HG03175 (cell line): Measurements from ENCODE around the gene MICU1.
A peak's percentile ranks its signal among the peaks of the same experiment; 100 is the strongest.
"Not testable (repeated sequence)": the region's sequence is repeated elsewhere in the genome, so short reads cannot be mapped to it uniquely, and the experiment has no call there.

Source experiments
- ATAC-seq: cut with Tn5 transposase; IDR thresholded peaks from one replicate; pipeline ENCODE4 v1.9.1; 2021; ENCODE audit warnings: mild to moderate bottlenecking, moderate library complexity; ENCODE audit not compliant: unreplicated experiment

The MICU1 gene, protein sequence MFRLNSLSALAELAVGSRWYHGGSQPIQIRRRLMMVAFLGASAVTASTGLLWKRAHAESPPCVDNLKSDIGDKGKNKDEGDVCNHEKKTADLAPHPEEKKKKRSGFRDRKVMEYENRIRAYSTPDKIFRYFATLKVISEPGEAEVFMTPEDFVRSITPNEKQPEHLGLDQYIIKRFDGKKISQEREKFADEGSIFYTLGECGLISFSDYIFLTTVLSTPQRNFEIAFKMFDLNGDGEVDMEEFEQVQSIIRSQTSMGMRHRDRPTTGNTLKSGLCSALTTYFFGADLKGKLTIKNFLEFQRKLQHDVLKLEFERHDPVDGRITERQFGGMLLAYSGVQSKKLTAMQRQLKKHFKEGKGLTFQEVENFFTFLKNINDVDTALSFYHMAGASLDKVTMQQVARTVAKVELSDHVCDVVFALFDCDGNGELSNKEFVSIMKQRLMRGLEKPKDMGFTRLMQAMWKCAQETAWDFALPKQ

DNA sequence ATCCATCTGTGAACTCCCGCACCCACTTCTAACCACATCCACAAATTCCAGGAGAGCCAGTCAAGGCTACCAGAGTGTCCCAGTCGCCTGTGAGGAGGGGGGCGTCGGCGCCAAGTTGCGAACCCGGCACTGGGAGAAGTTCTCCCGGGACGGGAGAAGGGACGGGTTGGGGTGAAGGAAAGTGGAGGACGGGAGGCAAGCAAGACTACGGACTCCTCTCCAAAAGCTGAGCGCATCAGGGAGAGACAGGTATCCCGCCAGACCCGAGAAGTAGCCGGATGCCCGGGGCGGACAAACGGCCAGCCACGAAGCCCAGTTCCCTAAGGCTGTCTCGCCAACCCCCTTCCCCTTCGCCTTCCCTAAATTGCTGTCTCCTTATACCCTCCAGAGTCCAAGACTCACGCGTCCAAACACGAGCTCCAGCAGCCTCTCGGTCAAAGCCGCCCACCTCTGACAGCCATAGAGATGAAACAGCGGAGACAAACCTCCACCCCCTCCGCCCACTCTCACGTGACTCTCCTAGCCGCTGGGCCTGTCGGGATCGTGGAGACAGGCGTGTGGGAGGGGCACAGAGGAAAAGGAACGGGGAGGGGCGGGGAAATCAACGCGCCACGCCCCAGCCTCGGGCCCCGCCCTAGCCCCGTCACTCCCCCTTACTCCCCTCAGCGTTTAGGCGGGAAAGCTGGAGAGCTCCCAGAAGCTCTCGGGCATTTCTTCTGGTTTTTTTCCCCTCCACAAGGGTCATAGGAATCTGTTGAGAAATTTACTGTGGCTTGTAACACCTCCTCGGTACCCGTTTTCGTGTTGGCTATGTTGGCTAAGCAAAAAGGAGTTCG is at the start of gene MICU1:
Gene MICU1, minus strand, starts transcription at position 472 of the 836 bp plus-strand sequence. CDS start 59,286 bp downstream, outside the sequence.
- ATAC-seq = peak; percentile 99

DNA sequence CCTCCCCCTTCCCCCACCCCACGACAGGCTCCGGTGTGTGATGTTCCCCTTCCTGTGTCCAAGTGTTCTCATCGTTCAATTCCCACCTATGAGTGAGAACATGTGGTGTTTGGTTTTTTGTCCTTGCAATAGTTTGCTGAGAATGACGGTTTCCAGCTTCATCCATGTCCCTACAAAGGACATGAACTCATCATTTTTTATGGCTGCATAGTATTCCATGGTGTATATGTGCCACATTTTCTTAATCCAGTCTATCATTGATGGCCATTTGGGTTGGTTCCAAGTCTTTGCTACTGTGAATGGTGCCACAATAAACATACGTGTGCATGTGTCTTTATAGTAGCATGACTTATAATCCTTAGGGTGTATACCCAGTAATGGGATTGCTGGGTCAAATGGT is 48.3 kb upstream of the MICU1 start:
- not testable (repeated sequence) for ATAC-seq

DNA sequence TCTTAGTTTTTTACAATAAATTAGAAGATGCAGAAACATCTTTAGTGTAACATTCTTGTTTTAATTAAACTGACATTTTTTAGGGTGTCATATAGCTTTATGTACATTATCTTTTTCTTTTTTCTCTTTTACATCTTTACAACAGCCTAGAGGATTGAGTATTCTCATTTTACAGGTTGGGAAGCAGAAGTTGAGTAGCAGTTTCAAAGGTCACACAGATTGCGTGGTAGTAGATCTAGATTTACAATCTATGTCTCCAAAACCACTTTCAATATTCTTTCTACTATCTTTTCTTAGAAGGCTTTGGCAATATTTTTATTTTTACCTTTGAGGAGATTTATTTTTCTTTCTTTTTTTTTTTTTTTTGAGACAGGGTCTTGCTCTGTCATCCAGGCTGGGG is 47.4 kb upstream of the MICU1 start:
- ATAC-seq = no peak

DNA sequence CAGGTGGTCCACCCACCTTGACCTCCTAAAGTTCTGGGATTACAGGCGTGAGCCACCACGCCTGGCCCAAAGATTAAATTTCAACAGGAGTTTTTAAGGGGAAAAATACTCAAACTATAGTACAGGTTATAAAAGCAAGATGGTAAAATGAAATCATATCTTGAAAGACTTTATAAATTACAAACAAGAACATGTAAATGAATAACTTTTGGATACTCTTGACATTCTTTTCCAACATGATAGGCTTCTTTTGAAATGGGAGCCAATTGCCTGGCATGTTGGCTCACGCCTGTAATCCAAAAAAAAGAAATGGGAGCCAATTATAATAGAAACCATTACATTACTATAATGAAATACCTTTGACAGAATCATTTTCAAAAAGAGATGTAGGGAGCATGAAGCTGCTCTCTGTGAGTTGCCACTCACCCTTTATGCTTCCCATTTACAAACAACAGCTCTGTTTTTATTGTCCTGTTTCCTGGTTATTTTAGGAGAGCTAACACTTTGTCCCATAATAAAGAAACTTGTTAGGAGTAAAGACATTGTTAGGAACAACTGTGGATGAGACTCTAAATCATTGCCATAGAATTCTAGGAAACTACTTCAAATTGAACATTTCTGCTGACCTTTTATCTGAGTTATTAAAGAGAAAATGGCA is 41.5 kb upstream of the MICU1 start:
- ATAC-seq = no peak

DNA sequence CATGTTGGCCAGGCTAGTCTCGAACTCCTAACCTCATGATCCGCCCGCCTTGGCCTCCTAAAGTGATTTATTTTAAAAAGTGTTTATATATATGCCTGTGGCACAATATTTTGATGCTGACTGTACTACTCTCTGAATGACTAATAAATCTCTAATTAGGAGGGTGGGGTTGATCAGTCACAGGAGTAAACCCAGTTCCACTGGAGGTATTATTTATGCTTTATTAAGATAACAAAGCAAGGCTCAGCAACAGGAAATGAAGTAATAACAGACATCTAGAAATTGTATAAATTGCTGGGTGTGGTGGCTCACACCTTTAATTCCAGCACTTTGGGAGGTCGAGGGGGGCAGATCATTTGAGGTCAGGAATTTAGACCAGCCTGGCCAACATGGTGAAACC is 40.0 kb upstream of the MICU1 start:
- ATAC-seq = no peak

DNA sequence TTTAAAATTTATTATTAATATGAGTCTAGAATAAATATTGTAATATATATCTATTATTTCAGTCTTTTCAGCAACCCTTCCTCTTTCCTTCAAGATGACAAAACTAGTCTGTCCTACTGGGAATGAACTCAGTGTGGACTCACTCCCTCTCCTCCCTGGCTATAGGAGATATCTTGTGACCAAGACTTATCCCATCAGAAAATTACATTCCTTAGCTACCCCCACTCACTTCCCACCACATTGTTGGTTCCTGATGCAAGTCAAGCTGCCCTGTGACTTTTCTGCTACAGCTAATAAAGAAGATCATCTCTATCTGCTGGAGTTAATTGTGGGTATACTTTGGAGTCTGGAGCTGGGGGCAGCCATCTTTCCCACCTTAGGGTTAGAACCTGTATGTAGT is 38.1 kb upstream of the MICU1 start:
- no peak for ATAC-seq

DNA sequence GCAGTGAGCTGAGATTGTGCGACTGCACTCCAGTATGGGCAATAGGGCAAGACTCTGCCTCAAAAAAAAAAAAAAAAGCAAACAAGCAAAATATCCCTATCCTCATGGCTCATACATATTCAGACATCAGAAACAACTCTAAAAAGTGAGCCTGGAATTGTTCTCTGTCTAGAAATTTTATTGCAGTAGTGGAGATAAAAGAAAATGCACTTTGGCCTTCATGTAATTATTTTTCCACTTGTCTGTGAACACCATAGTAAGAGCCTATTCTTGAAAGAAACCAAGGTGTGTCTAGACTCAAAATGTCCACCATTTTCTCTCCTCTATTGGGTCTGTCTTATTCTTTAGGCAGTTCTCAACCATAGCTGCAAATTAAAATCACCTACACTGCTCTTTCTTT is 35.6 kb upstream of the MICU1 start:
- ATAC-seq = no peak

DNA sequence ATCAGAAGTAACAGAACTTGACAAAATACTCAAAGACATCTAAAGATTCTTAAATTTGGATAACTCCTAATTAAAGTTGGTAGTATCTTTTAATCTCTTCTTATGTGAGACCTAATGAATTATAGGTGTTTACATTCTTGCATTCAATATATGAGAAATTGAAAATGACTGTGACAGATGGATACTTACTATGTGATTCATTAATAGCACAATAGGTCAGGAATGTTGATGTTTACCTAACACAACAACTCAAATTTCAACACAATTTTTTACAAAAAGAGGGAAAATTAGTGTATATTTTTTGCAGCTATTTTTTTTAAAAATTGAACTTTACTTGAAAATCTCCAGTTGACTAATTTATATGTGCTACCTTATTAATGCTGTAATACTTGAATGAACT is 34.3 kb upstream of the MICU1 start:
- ATAC-seq = no peak

DNA sequence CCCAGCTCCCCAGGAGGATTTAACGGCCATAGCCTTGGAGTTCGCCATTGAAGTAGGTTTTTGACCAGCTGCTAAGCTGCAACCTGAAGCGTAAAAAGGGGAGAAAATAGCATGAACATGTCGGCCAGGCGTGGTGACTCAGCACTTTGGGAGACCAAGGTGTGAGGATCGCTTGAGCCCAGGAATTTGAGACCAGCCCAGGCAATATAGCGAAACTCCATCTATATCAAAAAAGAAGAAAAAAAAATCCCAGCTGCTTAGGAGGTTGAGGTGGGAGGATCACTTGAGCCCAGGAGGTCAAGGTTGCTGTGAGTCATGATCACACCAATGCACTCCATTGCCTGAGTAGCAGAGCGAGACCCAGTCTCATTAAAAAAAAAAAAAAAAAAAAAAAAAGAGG is 33.8 kb upstream of the MICU1 start:
- ATAC-seq = no peak

DNA sequence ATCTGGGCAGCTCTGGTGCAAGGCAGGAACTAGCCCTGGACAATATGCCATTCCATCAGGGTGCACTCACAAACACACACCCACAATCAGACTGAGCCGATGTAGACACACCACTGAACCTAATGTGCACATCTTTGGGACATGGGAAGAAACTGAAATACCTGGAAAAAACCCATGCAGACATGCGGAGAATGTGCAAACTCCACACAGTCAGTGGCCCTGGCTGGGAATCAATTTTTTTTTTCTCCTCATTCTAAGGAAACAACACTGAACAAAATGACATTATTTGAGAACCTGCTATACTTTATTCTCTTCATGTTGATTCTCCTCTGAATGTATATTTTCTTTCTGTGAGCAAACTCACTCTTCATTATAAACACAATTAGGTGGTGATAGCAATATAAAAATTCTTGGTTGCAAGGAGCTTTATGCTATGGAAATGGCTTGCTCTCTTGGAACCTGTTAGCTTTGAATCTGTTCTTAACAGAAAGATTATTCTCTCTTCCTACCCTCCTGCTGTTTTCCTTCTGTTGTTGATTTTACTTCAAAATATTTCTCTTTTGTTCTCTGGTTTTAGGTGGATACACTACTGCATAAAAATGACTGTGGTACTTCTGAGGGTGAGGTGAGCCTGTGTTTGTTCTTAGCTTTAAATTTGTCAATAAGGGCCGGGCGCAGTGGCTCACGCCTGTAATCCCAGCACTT is 33.0 kb upstream of the MICU1 start:
- no peak for ATAC-seq

DNA sequence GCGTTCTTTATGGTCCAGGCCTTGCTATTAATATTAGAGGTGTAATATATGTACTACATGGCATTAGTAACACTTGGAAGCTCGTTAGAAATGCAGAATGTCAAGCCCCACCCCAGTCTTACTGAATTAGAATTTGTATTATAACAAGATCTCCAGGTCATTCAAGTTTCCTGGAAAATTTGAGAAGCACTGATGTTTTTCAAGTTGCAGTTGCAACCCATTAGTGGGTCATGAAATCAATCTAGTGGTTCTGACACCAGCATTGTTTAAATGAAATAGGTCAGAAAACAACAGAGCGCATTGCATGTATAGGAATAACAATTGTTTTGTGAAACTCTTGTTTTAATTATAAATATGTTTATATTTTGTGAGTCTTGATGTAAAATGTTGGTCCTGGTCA is 28.8 kb upstream of the MICU1 start:
- ATAC-seq = no peak

DNA sequence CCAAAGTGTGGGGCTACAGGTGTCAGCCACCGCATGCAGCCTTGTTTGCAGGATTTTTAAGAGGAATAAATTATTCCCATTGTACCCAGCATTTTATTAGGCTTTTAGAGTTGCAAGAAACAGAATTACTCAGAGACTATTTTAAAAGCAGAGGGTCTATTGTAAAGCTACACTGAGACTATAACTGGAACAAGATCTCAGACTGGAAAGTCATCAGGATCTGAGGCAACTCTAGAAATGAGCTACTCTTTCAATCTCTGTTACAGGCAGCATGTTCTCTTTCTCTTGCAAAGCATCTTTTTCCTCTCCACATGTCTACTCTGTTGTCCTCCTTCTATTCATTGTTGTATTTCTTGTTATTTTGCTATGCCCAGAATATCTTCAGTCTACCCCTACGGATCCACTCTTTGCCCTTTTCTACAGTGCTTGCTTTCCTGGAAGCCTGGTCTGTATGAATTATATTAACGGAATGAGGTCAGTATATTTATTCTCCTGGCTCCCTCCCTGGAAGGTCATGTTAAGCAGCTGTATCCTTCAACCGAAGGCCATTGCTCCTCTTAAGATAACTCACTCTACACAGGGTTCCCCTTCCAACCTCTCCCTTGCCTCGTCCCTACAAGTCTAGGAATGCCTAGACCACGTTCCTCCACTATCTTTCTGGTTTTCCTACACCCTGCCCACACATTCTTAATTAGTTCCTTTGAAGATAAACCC is 27.7 kb upstream of the MICU1 start:
- ATAC-seq = no peak

DNA sequence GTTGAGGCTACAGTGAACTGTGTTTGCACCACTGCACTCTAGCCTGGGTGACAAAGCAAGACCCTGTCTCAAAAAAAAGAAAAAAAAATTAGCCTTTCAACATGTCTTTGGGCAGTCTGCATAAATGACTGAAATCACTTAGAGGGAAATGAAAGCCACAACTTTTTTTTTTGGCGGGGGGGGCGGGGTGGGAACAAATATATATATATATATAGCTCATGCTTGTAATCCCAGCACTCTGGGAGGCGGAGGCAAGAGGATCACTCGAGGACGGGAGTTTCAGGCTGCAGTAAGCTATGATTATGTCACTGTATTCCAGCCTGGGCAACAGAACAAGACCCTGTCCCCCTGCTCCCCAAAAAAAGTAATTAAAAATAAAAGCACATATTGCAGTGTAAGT is 23.4 kb upstream of the MICU1 start:
- ATAC-seq = no peak

DNA sequence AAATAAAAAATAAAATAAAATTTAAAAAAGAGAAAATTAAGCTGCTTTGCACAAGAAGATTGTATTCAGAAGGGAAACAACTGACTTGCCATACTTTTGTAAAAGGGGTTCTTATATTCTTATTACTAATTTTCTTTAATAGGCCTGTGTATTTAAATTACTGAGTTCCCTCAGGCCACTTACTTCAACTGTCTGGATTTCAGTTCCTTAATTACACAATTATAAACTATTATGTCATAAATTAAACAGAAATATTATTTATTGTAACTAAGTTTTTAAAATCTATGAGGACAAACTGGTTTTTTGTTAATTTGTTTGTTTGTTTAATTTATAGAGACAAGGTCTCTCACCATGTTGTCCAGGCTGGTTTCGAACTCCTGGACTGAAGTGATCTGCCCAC is 22.4 kb upstream of the MICU1 start:
- ATAC-seq = no peak

DNA sequence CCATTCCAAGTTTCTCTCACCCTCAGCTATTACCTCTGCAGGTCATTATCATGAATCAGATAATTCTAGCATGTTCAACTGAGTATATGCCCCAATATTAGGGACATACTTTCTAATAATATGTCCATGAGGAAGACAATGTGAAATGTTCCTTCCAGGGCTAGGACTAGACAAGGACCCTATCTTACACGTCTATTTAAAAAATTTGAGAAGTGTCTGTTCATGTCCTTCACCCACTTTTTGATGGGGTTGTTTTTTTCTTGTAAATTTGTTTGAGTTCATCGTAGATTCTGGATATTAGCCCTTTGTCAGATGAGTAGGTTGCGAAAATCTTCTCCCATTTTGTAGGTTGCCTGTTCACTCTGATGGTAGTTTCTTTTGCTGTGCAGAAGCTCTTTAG is 21.1 kb upstream of the MICU1 start:
- not testable (repeated sequence) for ATAC-seq

DNA sequence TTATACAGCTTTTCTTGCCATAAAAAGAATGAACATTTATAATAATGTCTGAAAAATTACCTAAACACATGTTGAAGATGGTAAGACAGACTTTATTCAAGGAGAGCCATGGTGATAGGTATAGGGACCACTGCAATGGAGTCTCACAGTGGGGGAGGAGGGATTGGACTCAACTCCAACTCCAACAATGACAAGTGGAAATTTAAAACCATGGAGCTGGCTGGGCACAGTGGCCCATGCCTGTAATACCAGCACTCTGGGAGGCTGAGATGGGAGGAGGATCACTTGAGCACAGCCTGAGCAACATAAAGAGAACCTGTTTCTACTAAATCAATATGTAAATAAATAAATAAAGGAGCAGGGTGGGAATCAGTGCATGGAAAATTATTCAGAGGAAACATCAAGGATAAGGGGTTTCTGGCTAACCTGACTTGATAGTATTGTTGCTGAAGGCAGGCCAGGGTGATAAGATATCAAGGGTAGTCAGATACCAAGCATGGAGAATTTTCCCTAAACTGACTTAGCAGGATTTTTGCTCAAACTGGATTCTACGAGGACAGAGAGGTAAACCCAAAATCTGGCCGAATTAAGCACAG is 19.5 kb upstream of the MICU1 start:
- ATAC-seq = no peak

DNA sequence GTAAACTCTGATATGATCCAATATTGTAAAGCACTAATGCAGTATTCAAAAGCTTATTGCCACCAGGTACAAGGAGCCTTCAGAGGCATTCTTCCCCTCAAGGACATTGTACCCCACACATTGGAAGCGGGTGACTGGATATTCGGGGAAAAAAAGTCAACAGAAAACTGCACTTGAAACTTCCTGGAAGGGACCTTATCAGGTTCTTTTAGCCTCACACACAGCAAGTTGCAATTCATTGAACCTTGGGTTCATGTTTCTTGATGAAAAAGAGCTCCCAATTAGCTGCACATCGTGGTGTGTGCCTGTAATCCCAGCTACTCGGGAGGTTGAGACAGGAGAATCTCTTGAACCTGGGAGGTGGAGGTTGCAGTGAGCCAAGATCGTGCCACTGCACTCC is 16.4 kb upstream of the MICU1 start:
- no peak for ATAC-seq

DNA sequence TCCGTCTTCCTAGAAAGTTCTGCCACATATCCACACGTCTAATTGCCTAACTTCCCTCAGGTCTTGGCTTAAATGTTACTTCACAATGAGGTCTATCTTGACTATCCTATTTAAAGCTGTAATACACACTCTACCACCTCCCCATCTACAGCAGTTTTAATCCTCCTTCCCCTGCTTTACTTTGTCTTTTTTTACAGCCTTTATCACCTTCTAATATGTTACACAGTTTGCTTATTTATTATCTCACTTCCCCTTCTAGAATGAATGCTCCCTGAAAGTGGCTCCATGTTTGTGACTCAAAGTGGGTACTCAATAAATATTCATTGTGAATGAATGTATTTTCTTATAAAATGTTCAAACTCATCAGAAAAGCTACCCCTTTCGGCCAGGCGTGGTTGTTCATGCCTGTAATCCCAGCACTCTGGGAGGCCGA is 13.6 kb upstream of the MICU1 start:
- ATAC-seq = no peak

DNA sequence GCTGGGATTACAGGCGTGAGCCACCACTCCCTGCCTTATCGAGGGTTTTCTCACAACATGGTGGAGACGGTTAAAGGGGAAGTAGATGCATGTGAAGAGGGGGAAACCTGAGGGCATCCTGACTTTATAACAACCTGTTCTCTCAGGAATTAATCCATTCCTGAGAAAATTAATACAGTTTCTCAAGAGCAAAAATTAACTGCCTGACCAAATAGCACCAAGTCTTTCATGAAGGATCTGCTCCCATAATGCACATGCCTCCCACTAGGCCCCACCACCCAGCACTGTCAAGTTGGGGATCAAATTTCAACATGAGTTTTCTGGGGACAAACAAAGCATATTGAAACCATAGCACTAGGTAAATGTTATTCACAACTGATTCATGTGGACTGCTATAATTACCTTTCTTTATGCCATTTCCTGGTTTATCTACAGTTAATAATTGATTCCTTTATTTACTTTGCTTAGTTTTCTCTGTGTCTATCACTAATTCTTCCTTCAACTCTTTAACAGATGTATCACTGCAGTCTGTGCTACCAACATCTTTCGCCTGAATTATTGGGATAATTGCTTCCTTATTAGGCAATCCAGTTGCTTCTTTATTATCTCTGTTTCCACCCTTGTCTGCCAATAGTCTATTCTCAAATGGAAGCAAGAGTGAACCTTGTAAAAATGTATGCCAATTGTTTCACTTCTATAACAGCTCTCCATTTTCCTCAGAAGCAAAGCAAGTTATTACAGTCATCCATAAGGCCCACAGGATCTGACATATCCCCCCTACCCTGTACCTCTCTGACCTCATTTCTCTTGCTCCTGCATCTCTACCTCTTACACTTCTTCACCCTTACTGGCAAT is 12.9 kb upstream of the MICU1 start:
- ATAC-seq = no peak
